CD4-positive, alpha-beta T cell treated with Interleukin-21 for 1 hour (primary cell): ENCODE measurements around the gene SLC22A1.
"Not testable (repeated sequence)": the region's sequence is repeated elsewhere in the genome, so short reads cannot be mapped to it uniquely, and the experiment has no call there.

Experiments
- DNase-seq: peaks from one replicate; pipeline ENCODE4 v3.0.0-alpha.2; 2020

The SLC22A1 gene

GRCh38 chr6:160140493-160140892, 18.9 kb downstream of the SLC22A1 start:
- not testable (repeated sequence) for DNase-seq

- no peak for DNase-seq
Observed at GRCh38 chr6:160141001-160141726, 19.5 kb downstream of the SLC22A1 start.

GRCh38 chr6:160142115-160142715, 20.6 kb downstream of the SLC22A1 start:
- DNase-seq, result no peak

- no peak for DNase-seq
Observed at GRCh38 chr6:160146454-160147145, 25.0 kb downstream of the SLC22A1 start.

GRCh38 chr6:160147146-160147536, 25.5 kb downstream of the SLC22A1 start:
- no peak for DNase-seq

DNA sequence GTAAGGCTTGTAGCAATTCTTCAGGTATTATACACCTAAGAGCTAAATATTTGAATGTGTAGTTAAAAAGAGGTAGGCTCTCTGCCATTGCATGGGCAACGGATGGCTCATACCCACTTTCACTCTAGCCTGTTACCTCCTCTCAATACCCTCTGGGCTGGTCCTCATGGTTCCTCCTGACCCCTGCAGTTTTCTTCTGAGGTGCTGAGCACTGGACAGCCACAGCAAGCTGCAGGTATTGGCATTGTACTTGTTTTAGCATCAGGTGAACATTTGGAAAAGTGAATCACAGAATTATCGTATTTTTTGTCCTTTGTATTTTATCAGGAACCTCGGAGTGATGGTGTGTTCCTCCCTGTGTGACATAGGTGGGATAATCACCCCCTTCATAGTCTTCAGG, 32.9 kb downstream of the SLC22A1 start:
- no peak for DNase-seq

GRCh38 chr6:160156842-160157241, 35.2 kb downstream of the SLC22A1 start:
- no peak for DNase-seq

GRCh38 chr6:160160450-160160849, 38.8 kb downstream of the SLC22A1 start:
- no peak for DNase-seq

- no peak for DNase-seq
Observed at GRCh38 chr6:160160929-160161646, 39.5 kb downstream of the SLC22A1 start.

GRCh38 chr6:160161647-160161986, 40.0 kb downstream of the SLC22A1 start:
- DNase-seq, result no peak

GRCh38 chr6:160162030-160162566, 40.5 kb downstream of the SLC22A1 start:
- DNase-seq, result no peak

DNA sequence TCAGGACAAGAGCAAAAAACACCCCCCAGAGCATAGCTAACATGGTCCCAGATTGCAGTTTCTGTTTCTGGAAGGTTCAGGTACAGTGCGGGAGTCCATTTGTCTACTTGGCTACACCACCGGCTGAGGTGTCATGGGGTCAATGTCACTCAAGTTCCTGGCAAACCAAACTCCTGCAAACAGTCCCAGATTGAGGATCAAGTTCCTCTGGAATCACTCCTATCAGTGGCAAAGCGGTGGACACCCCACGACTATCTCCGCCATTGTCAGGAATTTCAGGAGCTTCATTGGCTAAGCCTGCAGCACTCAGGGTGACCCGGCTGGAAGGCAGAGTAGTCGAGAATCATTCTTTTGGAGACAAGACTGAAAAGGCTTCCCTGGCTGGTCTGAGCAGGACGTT, 41.8 kb downstream of the SLC22A1 start:
- no peak for DNase-seq

DNA sequence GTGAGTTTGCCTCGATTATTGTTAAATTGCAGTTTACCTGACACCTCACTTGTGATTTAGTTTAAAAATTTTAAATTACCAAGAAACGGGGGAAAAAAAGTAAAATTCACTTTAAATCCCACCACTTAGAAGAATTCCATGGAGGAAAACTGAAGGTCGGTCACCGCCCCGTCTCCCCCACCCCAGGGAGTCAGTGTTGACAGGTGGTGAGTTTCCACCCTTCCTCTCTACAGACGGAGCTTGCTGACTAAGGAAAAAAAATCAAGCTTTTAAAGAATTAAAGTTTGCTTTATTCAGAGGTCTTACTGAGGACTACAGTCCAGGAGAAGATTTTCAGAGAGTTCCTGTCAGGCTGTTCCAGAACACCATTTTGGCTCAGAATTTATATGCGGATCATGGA, 42.3 kb downstream of the SLC22A1 start:
- no peak for DNase-seq

GRCh38 chr6:160165928-160166327, 44.3 kb downstream of the SLC22A1 start:
- DNase-seq, result not testable (repeated sequence)

- DNase-seq, result no peak
Observed at GRCh38 chr6:160167604-160168399, 46.2 kb downstream of the SLC22A1 start.

DNA sequence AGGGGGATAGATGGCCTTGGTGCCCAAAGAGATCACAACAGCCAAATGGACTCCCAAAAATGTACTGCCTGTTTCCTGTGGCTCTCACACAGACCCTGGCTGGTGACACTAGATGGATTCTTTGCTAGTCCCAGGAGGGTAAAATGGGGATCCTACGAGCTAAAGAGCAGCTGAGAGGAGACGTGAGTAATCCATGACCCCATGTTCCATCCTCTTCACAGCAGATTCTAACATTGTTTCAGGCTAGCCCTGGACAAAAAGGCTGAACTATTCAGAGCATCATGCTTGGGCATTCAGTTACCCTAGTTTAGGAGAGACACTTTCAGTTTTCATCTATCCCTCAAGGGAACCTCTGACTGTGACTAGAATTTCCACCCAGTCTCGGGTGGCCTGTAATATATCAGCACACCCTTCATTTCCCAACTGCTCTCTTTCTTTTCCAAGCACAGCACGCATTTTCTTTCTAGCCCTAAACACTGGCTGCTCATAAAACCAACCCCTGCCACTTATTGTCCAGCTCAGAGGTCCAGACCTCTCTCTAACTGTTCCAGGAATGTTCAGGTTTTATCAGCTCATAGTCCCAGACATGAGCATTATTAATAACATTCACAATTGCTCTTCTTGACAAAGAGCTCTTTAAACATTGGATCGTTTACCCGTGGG, 48.5 kb downstream of the SLC22A1 start:
- DNase-seq, result no peak

GRCh38 chr6:160172704-160173103, 51.1 kb downstream of the SLC22A1 start:
- no peak for DNase-seq

- DNase-seq, result no peak
Observed at GRCh38 chr6:160173806-160174527, 52.4 kb downstream of the SLC22A1 start.

DNA sequence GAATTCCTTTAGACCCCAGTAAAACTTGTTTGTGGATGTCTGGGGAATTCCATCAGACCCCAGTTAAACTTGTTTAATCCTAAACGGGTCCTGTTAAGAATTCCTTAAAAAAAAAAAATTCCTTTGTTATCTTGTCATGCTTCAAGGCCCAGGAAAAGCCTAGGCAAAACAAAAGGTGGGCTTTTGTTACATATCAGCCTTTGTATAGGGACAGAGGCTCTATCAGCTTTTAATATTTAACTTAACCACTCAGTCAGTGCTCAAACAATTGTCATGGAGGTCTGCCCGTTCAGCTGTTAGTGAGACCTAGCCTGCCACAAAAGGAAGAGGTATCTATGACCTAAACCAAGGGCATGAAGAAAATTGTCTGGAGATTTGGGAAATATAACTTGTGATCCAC, 53.1 kb downstream of the SLC22A1 start:
- no peak for DNase-seq

- DNase-seq, result no peak
Observed at GRCh38 chr6:160177220-160177619, 55.6 kb downstream of the SLC22A1 start.

GRCh38 chr6:160178271-160178670, 56.7 kb downstream of the SLC22A1 start:
- no peak for DNase-seq
